Activated T-cell treated with anti-CD3 and anti-CD28 coated beads, Interleukin-2, amount 50 U/mL, for 72 hours (primary cell): ENCODE results near the gene MEI1. TPM values are rescaled to one million over a fixed set of nuclear protein-coding genes. Genes with fewer than 3 reads are reported as not detected.

Experiments
- total RNA-seq, 2 donors: library from RNA; stranded (reverse); gene quantifications; one replicate each; pipeline ENCODE4 v1.2.3, GENCODE V29; 2022

MEI1 gene
- total RNA-seq, 2 donors from 2014 or later = 72.3 to 73.0 TPM

Other genes with a start within 250 kb of the MEI1 start
- gene PHF5A, start 230.8 kb upstream of the MEI1 start, total RNA-seq = 10 to 100 TPM; 69.2 to 77.4 TPM
- gene ACO2, start 230.4 kb upstream of the MEI1 start, total RNA-seq = 10 to 100 TPM; 73.3 to 74.9 TPM
- gene POLR3H, start 155.0 kb upstream of the MEI1 start, total RNA-seq = 10 to 100 TPM; 11.6 to 15.6 TPM
- gene CSDC2, start 138.5 kb upstream of the MEI1 start, total RNA-seq = not detected
- gene PMM1, start 109.7 kb upstream of the MEI1 start, total RNA-seq = 10 to 100 TPM; 84.3 to 86.2 TPM
- 10 to 100 TPM; 52.6 to 65.7 TPM for gene DESI1, start 78.5 kb upstream of the MEI1 start, total RNA-seq
- 100 to 1,000 TPM; 271 to 315 TPM for gene XRCC6, start 78.2 kb upstream of the MEI1 start, total RNA-seq
- 100 to 1,000 TPM; 187 to 210 TPM for gene SNU13, start 10.6 kb upstream of the MEI1 start, total RNA-seq
- 10 to 100 TPM; 18.9 to 23.1 TPM for gene CCDC134, start 101.2 kb downstream of the MEI1 start, total RNA-seq
- gene SREBF2, start 133.6 kb downstream of the MEI1 start, total RNA-seq = 100 to 1,000 TPM; 127 to 131 TPM
- 1 to 10 TPM; 2.0 to 3.2 TPM for gene SHISA8, start 215.6 kb downstream of the MEI1 start, total RNA-seq
- gene TNFRSF13C, start 227.3 kb downstream of the MEI1 start, total RNA-seq = 1 to 10 TPM; 6.1 to 7.3 TPM
- 10 to 100 TPM; 66.1 to 74.5 TPM for gene CENPM, start 247.6 kb downstream of the MEI1 start, total RNA-seq